Ovary (tissue), 3 donors: Measurements from ENCODE around the gene STAT6.

Source experiments
- EP300 ChIP-seq: sonication (generic); formaldehyde crosslinking; IDR thresholded peaks from one replicate; pipeline ENCODE4 v1.6.1; 2017; ENCODE audit warnings: antibody characterized with exemption
- POLR2A ChIP-seq: fragments of 450-650 bp; IDR thresholded peaks from one replicate; pipeline ENCODE4 v1.6.1; 2017; ENCODE audit warnings: antibody characterized with exemption, mild to moderate bottlenecking, moderate library complexity
- TF ChIP-seq, protein P1 (sequence below), 3 donors: fragments of 450-650 bp in 2 of 3; fragments of 200-600 bp in 1 of 3; IDR thresholded peaks; one replicate each; pipeline versions ENCODE4 v1.5.1 to v1.8.0; 2016 to 2022; ENCODE audit warnings: antibody characterized with exemption in 3 of 3, mild to moderate bottlenecking in 1 of 3
- donor health status: DM: no; HTN: no; CAD: no.

GRCh38 chr12:57096748-57097553, 14.2 kb downstream of the STAT6 start:
- TF ChIP-seq, protein P1, sequence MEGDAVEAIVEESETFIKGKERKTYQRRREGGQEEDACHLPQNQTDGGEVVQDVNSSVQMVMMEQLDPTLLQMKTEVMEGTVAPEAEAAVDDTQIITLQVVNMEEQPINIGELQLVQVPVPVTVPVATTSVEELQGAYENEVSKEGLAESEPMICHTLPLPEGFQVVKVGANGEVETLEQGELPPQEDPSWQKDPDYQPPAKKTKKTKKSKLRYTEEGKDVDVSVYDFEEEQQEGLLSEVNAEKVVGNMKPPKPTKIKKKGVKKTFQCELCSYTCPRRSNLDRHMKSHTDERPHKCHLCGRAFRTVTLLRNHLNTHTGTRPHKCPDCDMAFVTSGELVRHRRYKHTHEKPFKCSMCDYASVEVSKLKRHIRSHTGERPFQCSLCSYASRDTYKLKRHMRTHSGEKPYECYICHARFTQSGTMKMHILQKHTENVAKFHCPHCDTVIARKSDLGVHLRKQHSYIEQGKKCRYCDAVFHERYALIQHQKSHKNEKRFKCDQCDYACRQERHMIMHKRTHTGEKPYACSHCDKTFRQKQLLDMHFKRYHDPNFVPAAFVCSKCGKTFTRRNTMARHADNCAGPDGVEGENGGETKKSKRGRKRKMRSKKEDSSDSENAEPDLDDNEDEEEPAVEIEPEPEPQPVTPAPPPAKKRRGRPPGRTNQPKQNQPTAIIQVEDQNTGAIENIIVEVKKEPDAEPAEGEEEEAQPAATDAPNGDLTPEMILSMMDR (IDR thresholded peaks at IDR 0.05) = no peak
- TF ChIP-seq POLR2A (no peak), EP300 (no peak)
